A673 (cell line): ENCODE measurements around the gene RAB18.

ENCODE experiments used
- EZH2 ChIP-seq: fragments of 200-600 bp; sonication (generic); IDR thresholded peaks from 2 replicates; pipeline ENCODE4 v1.6.1; 2017; ENCODE audit warnings: borderline replicate concordance, low read depth, mild to moderate bottlenecking, mixed read lengths, antibody characterized with exemption, low read length; ENCODE audit not compliant: poor library complexity, severe bottlenecking
- TF ChIP-seq, protein P1 (sequence below): fragments of 300-800, 200-600 bp; sonication (generic); conservative IDR thresholded peaks from 2 replicates; pipeline ENCODE4 v1.5.1; 2017; ENCODE audit warnings: low read depth, mild to moderate bottlenecking, antibody characterized with exemption, low read length, moderate library complexity, mixed read lengths

GRCh38 chr10:27534161-27534700 lies 30.1 kb downstream of the RAB18 start:
- TF ChIP-seq, protein P1, sequence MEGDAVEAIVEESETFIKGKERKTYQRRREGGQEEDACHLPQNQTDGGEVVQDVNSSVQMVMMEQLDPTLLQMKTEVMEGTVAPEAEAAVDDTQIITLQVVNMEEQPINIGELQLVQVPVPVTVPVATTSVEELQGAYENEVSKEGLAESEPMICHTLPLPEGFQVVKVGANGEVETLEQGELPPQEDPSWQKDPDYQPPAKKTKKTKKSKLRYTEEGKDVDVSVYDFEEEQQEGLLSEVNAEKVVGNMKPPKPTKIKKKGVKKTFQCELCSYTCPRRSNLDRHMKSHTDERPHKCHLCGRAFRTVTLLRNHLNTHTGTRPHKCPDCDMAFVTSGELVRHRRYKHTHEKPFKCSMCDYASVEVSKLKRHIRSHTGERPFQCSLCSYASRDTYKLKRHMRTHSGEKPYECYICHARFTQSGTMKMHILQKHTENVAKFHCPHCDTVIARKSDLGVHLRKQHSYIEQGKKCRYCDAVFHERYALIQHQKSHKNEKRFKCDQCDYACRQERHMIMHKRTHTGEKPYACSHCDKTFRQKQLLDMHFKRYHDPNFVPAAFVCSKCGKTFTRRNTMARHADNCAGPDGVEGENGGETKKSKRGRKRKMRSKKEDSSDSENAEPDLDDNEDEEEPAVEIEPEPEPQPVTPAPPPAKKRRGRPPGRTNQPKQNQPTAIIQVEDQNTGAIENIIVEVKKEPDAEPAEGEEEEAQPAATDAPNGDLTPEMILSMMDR = no peak
- no peak for TF ChIP-seq EZH2
